HEK293 (cell line): ENCODE measurements around the gene SCTR.

Experiments used
- CTCF ChIA-PET: fragments of 350-600 bp; formaldehyde crosslinking; extraction: SDS; loops from one replicate; lab custom pipeline; 2021; ENCODE audit warnings: antibody characterized with exemption; lab: Yijun Ruan, JAX
- POLR2A ChIA-PET: fragments of 300-600 bp; formaldehyde crosslinking; extraction: SDS; loops from one replicate; lab custom pipeline; 2020; ENCODE audit warnings: antibody characterized with exemption, inconsistent platforms; lab: Yijun Ruan, JAX
- H3K27ac ChIP-seq: fragments of 200-500 bp; sonication (Bioruptor generic); 2 replicates; pipeline ENCODE4 v1.5.1; 2014; ENCODE audit warnings: low read depth, low read length, control low read depth, inconsistent platforms; ENCODE audit errors: extremely low read depth
- H3K36me3 ChIP-seq, 2 experiments: fragments of 200-500 bp in 1 of 2; sonication (Bioruptor generic) in 1 of 2; 1 replicate in 1 of 2; 2 replicates in 1 of 2; pipeline ENCODE4 v1.5.1; 2014 to 2017; ENCODE audit warnings: inconsistent platforms in 2 of 2, low read length in 2 of 2; ENCODE audit not compliant: control insufficient read depth in 2 of 2, insufficient read depth in 1 of 2
- H3K4me1 ChIP-seq: fragments of 200-500 bp; sonication (Bioruptor generic); 2 replicates; pipeline ENCODE4 v1.5.1; 2014; ENCODE audit warnings: mild to moderate bottlenecking, low read length, inconsistent platforms; ENCODE audit not compliant: control insufficient read depth, insufficient read depth
- H3K4me3 ChIP-seq: 2 replicates; pipeline ENCODE4 v1.5.1; 2011; ENCODE audit warnings: low read depth, mild to moderate bottlenecking, control low read depth, low read length, moderate library complexity
- H3K9me3 ChIP-seq: fragments of 200-500 bp; sonication (Bioruptor generic); 2 replicates; pipeline ENCODE4 v1.5.1; 2014; ENCODE audit warnings: low read depth, low read length, inconsistent platforms; ENCODE audit not compliant: control insufficient read depth, insufficient read depth
- ELK4 ChIP-seq: IDR thresholded peaks from 2 replicates; pipeline ENCODE4 v1.6.1; 2011; ENCODE audit warnings: mild to moderate bottlenecking, low read depth, low read length, borderline replicate concordance
- GLI2 ChIP-seq: fragments of 450-650 bp; formaldehyde crosslinking; IDR thresholded peaks from 2 replicates; pipeline ENCODE4; 2017; ENCODE audit warnings: missing biosample characterization, missing genetic modification characterization, low read depth, borderline replicate concordance
- KLF10 ChIP-seq: fragments of 450-650 bp; IDR thresholded peaks from 2 replicates; pipeline ENCODE4 v1.5.1; 2018; ENCODE audit warnings: missing biosample characterization, mild to moderate bottlenecking, missing genetic modification characterization
- KLF7 ChIP-seq: fragments of 450-650 bp; formaldehyde crosslinking; IDR thresholded peaks from 2 replicates; pipeline ENCODE4 v1.5.1; 2016; ENCODE audit warnings: missing biosample characterization, missing genetic modification characterization, borderline replicate concordance
- MEIS1 ChIP-seq: sonication (generic); formaldehyde crosslinking; IDR thresholded peaks from 2 replicates; pipeline ENCODE4 v1.8.1; 2022; ENCODE audit warnings: missing genetic modification reagents, mild to moderate bottlenecking, borderline replicate concordance
- PRDM10 ChIP-seq: fragments of 450-650 bp; formaldehyde crosslinking; IDR thresholded peaks from 2 replicates; pipeline ENCODE4 v1.5.1; 2016; ENCODE audit warnings: missing biosample characterization, missing genetic modification characterization
- SALL2 ChIP-seq: fragments of 450-650 bp; formaldehyde crosslinking; IDR thresholded peaks from 2 replicates; pipeline ENCODE4 v1.5.0; 2017; ENCODE audit warnings: missing biosample characterization, mild to moderate bottlenecking, missing genetic modification characterization, borderline replicate concordance
- SCRT2 ChIP-seq: fragments of 450-650 bp; formaldehyde crosslinking; IDR thresholded peaks from 2 replicates; pipeline ENCODE4 v1.5.1; 2016; ENCODE audit warnings: missing biosample characterization, missing genetic modification characterization
- SETDB1 ChIP-seq: IDR thresholded peaks from one replicate; pipeline ENCODE4 v1.6.1; 2017; ENCODE audit warnings: mild to moderate bottlenecking, low read length, moderate library complexity, mixed read lengths; ENCODE audit not compliant: insufficient read length
- SP3 ChIP-seq: fragments of 450-650 bp; formaldehyde crosslinking; IDR thresholded peaks from 2 replicates; pipeline ENCODE4 v1.5.1; 2016; ENCODE audit warnings: missing biosample characterization, missing genetic modification characterization
- ZBTB17 ChIP-seq: fragments of 450-650 bp; formaldehyde crosslinking; IDR thresholded peaks from 2 replicates; pipeline ENCODE4 v1.5.1; 2016; ENCODE audit warnings: missing biosample characterization, missing genetic modification characterization
- ZBTB26 ChIP-seq: fragments of 450-650 bp; formaldehyde crosslinking; optimal IDR thresholded peaks from 2 replicates; pipeline ENCODE3; 2016; ENCODE audit warnings: missing biosample characterization, mild to moderate bottlenecking, missing genetic modification characterization
- ZFP41 ChIP-seq: fragments of 450-650 bp; formaldehyde crosslinking; IDR thresholded peaks from 2 replicates; pipeline ENCODE4 v1.5.1; 2016; ENCODE audit warnings: missing biosample characterization, missing genetic modification characterization, borderline replicate concordance
- ZIC2 ChIP-seq: fragments of 450-650 bp; formaldehyde crosslinking; IDR thresholded peaks from 2 replicates; pipeline ENCODE4 v1.5.1; 2016; ENCODE audit warnings: missing biosample characterization, missing genetic modification characterization
- ZNF10 ChIP-seq: fragments of 450-650 bp; formaldehyde crosslinking; IDR thresholded peaks from 2 replicates; pipeline ENCODE4 v1.5.1; 2017; ENCODE audit warnings: missing biosample characterization, missing genetic modification characterization
- ZNF202 ChIP-seq: fragments of 450-650 bp; formaldehyde crosslinking; IDR thresholded peaks from 2 replicates; pipeline ENCODE4 v1.5.1; 2016; ENCODE audit warnings: missing biosample characterization, missing genetic modification characterization, borderline replicate concordance
- ZNF214 ChIP-seq: fragments of 450-650 bp; formaldehyde crosslinking; IDR thresholded peaks from 2 replicates; pipeline ENCODE4 v1.5.1; 2017; ENCODE audit warnings: missing biosample characterization, mild to moderate bottlenecking, missing genetic modification characterization, borderline replicate concordance
- ZNF394 ChIP-seq: fragments of 450-650 bp; formaldehyde crosslinking; IDR thresholded peaks from 2 replicates; pipeline ENCODE4 v1.5.1; 2016; ENCODE audit warnings: missing biosample characterization, missing genetic modification characterization, mild to moderate bottlenecking, moderate library complexity, borderline replicate concordance
- ZNF501 ChIP-seq: fragments of 450-650 bp; formaldehyde crosslinking; IDR thresholded peaks from 2 replicates; pipeline ENCODE4 v1.5.1; 2016; ENCODE audit warnings: missing biosample characterization, missing genetic modification characterization
- ZNF510 ChIP-seq: fragments of 450-650 bp; formaldehyde crosslinking; IDR thresholded peaks from 2 replicates; pipeline ENCODE4 v1.5.1; 2018; ENCODE audit warnings: mild to moderate bottlenecking, missing genetic modification characterization, missing biosample characterization; ENCODE audit not compliant: insufficient replicate concordance
- ZNF555 ChIP-seq: fragments of 450-650 bp; formaldehyde crosslinking; conservative IDR thresholded peaks from 2 replicates; pipeline ENCODE4 v1.5.1; 2017; ENCODE audit warnings: missing biosample characterization, mild to moderate bottlenecking, missing genetic modification characterization, inconsistent platforms
- ZNF621 ChIP-seq: fragments of 450-650 bp; formaldehyde crosslinking; IDR thresholded peaks from 2 replicates; pipeline ENCODE4 v1.5.1; 2017; ENCODE audit warnings: missing biosample characterization, missing genetic modification characterization
- ZNF660 ChIP-seq: fragments of 450-650 bp; IDR thresholded peaks from 2 replicates; pipeline ENCODE4 v1.5.1; 2018; ENCODE audit warnings: missing biosample characterization, mild to moderate bottlenecking, missing genetic modification characterization

The SCTR gene

GRCh38 chr2:119545754-119546446, 21.6 kb upstream of the SCTR start:
- TF ChIP-seq ZNF202 (no peak), ZNF621 (tag by site-specific recombination) (no peak), SALL2 (tag by site-specific recombination) (no peak), ZIC2 (peak; percentile 11; the same call in 1 of the 2 replicates), ZNF394 (tag by site-specific recombination) (no peak), ZBTB26 (no peak), ZNF214 (tag by site-specific recombination) (no peak)
- POLR2A ChIA-PET: no interaction called here
- H3K9me3 ChIP-seq: no peaks in the 10 kb centered on the region
- no peak overlapping the region for H3K27ac ChIP-seq
- peaks cover 0 to 3% of the 10 kb centered on the region in 2 experiments; a peak in 1 of 3 replicates for H3K36me3 ChIP-seq
- H3K4me3 ChIP-seq: no peak overlapping the region
- H3K4me1 ChIP-seq: 0 out of 2 replicates have a peak, but pooled peaks cover 5% of the 10 kb centered on the region
- CTCF ChIA-PET: no interaction called here

- TF ChIP-seq KLF7: no peak
- peak overlapping the region; percentile 72 for H3K4me3 ChIP-seq
Measured at GRCh38 chr2:119544939-119545475, 20.7 kb upstream of the SCTR start.

GRCh38 chr2:119544075-119544938, 20.0 kb upstream of the SCTR start, which contains the start of gene CFAP221:
CFAP221 (plus strand) TSS chr2:119544449; CDS start chr2:119546132, 1,683 bp downstream.
- H3K4me3 ChIP-seq: peak within 1 kb of the TSS; percentile 72
- 0 out of 2 replicates have a peak, but pooled peaks cover 5% of the 10 kb centered on the region for H3K4me1 ChIP-seq
- no peaks in the 10 kb centered on the region for H3K9me3 ChIP-seq
- H3K27ac ChIP-seq: peak within 1 kb of the TSS; percentile 66
- peaks cover 0 to 3% of the 10 kb centered on the region in 2 experiments; a peak in 1 of 3 replicates for H3K36me3 ChIP-seq
- ChIA-PET CTCF (no interaction called here), POLR2A (no interaction called here)
- TF ChIP-seq SETDB1: no peak
- no peak for TF ChIP-seq ZNF510 (tag by site-specific recombination)
- TF ChIP-seq KLF10: no peak; the same call in 1 of the 2 replicates
- no peak for TF ChIP-seq MEIS1 (CRISPR knock-in tag)
- TF ChIP-seq PRDM10 (tag by site-specific recombination): peak; percentile 99
- TF ChIP-seq ZNF501 (tag by site-specific recombination): no peak
- TF ChIP-seq ZNF214 (tag by site-specific recombination): no peak
- no peak for TF ChIP-seq ZNF10 (tag by site-specific recombination)
- TF ChIP-seq ELK4: no peak
- no peak for TF ChIP-seq ZNF555 (tag by site-specific recombination)
- TF ChIP-seq SP3 (tag by site-specific recombination): peak; percentile 75
- TF ChIP-seq ZNF660 (tag by site-specific recombination): 0 out of 2 replicates have a peak, but pooled peaks have one; percentile 38
- TF ChIP-seq ZBTB17 (tag by site-specific recombination): peak; percentile 32; the same call in 1 of the 2 replicates
- no peak for TF ChIP-seq GLI2
- no peak for TF ChIP-seq ZFP41 (tag by site-specific recombination)
- TF ChIP-seq SCRT2 (tag by site-specific recombination): no peak

More at GRCh38 chr2:119544939-119545475, 20.7 kb upstream of the SCTR start:
- Histone ChIP-seq H3K36me3 (peaks cover 0 to 3% of the 10 kb centered on the region in 2 experiments; a peak in 1 of 3 replicates), H3K4me1 (0 out of 2 replicates have a peak, but pooled peaks cover 5% of the 10 kb centered on the region), H3K27ac (no peak overlapping the region; the same call in 1 of the 2 replicates), H3K9me3 (no peaks in the 10 kb centered on the region)
- ChIA-PET CTCF (interaction anchor here (0.6 kb wide), 1 partner anchor 20 kb away, joined by 3 read pairs; no protein-coding TSS in a partner anchor), POLR2A (no interaction called here)
